A673 (cell line): Measurements from ENCODE around the gene PRKCA. TPM values are rescaled to one million over a fixed set of nuclear protein-coding genes. Genes with fewer than 3 reads are reported as not detected.
"Not testable (repeated sequence)": the region's sequence is repeated elsewhere in the genome, so short reads cannot be mapped to it uniquely, and the experiment has no call there.

Source experiments
- BruUV-seq: library from RNA; stranded (reverse); fragments of 400-500 nt; replicated peaks from 2 replicates; lab custom pipeline; 2021; lab: Mats Ljungman, UMichigan
- CTCF ChIA-PET: fragments of 300-600 bp; sonication (Branson Sonifier 250); formaldehyde crosslinking; loops from one replicate; lab custom pipeline; 2022; ENCODE audit warnings: antibody characterized with exemption; lab: Charles Lee
- POLR2A ChIA-PET: fragments of 300-600 bp; sonication (Branson Sonifier 250); formaldehyde crosslinking; loops from one replicate; lab custom pipeline; 2022; ENCODE audit warnings: antibody characterized with exemption; ENCODE audit not compliant: low non-redundant PET; lab: Charles Lee
- DNase-seq: peaks from one replicate; pipeline ENCODE4 v3.0.0-alpha.2; 2015; ENCODE audit warnings: low spot score
- H3K27ac ChIP-seq: fragments of 200-600 bp; sonication (generic); 2 replicates; pipeline ENCODE4 v1.5.1; 2016; ENCODE audit warnings: mixed run types, low read depth, mild to moderate bottlenecking, mixed read lengths, antibody characterized with exemption, low read length; ENCODE audit not compliant: poor library complexity, severe bottlenecking
- H3K27me3 ChIP-seq: fragments of 200-600 bp; sonication (generic); replicated peaks from 2 replicates; pipeline ENCODE4 v1.6.1; 2017; ENCODE audit warnings: mixed run types, low read depth, mild to moderate bottlenecking, mixed read lengths, antibody characterized with exemption, low read length; ENCODE audit not compliant: insufficient read depth, poor library complexity
- H3K36me3 ChIP-seq: fragments of 200-600 bp; sonication (generic); 2 replicates; pipeline ENCODE4 v1.6.1; 2016; ENCODE audit warnings: mixed run types, mild to moderate bottlenecking, mixed read lengths, antibody characterized with exemption, low read length; ENCODE audit not compliant: insufficient read depth, poor library complexity, severe bottlenecking
- H3K4me1 ChIP-seq: fragments of 200-600 bp; sonication (generic); 2 replicates; pipeline ENCODE4 v1.6.1; 2017; ENCODE audit warnings: mixed run types, mild to moderate bottlenecking, mixed read lengths, antibody characterized with exemption, low read length; ENCODE audit not compliant: insufficient read depth, poor library complexity, severe bottlenecking
- H3K4me3 ChIP-seq: fragments of 200-600 bp; sonication (generic); 2 replicates; pipeline ENCODE4 v1.5.1; 2016; ENCODE audit warnings: low read depth, mixed run types, mild to moderate bottlenecking, mixed read lengths, low read length; ENCODE audit not compliant: poor library complexity, severe bottlenecking
- H3K9me3 ChIP-seq: fragments of 200-600 bp; sonication (generic); 2 replicates; pipeline ENCODE4 v1.6.1; 2016; ENCODE audit warnings: mixed run types, low read depth, mild to moderate bottlenecking, mixed read lengths, antibody characterized with exemption, low read length; ENCODE audit not compliant: poor library complexity, severe bottlenecking
- CTCF ChIP-seq: fragments of 300-800, 200-600 bp; sonication (generic); conservative IDR thresholded peaks from 2 replicates; pipeline ENCODE4 v1.5.1; 2017; ENCODE audit warnings: low read depth, mild to moderate bottlenecking, antibody characterized with exemption, low read length, moderate library complexity, mixed read lengths
- EZH2 ChIP-seq: fragments of 200-600 bp; sonication (generic); IDR thresholded peaks from 2 replicates; pipeline ENCODE4 v1.6.1; 2017; ENCODE audit warnings: borderline replicate concordance, low read depth, mild to moderate bottlenecking, mixed read lengths, antibody characterized with exemption, low read length; ENCODE audit not compliant: poor library complexity, severe bottlenecking
- intact Hi-C: fragments of 100-400 bp; cut with micrococcal nuclease; formaldehyde crosslinking; loops from one replicate; pipeline ENCODE4 v1.10.0; 2022; ENCODE audit not compliant: unreplicated experiment
- total RNA-seq: library from RNA; stranded (reverse); gene quantifications from 2 replicates; pipeline ENCODE4 v1.2.3, GENCODE V29; 2021

The PRKCA gene
- total RNA-seq, 1 experiment from 2014 or later = 16.3 TPM

- H3K4me3 ChIP-seq = no peak overlapping the region
- CTCF ChIA-PET = no interaction called here
- no peak overlapping the region for H3K27ac ChIP-seq
- intact Hi-C loops = loop anchor here (10.0 kb wide), 1 partner anchor 56 kb away; no protein-coding TSS in a partner anchor
- H3K36me3 ChIP-seq = no peaks in the 10 kb centered on the region
- no peak for DNase-seq
- H3K4me1 ChIP-seq = peaks cover 19% of the 10 kb centered on the region
- TF ChIP-seq EZH2 (no peak), CTCF (no peak)
- POLR2A ChIA-PET = no interaction called here
- no TSS peak for BruUV-seq
- no peaks in the 10 kb centered on the region for H3K9me3 ChIP-seq
- H3K27me3 ChIP-seq = no peaks in the 10 kb centered on the region
Measured at GRCh38 chr17:66488864-66489263, 186.5 kb downstream of the PRKCA start.

DNA sequence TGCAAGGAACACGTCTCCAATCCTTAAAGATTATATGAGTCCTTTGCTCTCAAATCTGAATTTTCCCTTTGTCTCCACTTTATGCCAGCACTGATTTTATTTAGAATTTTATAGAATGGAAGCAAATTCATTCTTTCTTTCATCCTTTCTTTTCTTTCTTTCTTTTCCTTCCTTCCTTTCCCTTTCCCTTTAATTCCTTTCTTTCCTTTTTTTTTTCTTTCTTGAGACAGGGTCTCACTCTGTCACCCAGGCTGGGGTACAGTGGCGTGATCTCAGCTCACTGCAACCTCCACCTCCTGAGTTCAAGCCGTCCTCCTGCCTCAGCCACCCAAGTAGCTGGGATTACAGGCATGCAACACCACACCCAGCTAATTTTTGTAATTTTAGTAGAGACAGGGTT, 187.2 kb downstream of the PRKCA start:
- CTCF ChIA-PET, DNase-seq, BruUV-seq: not testable (repeated sequence)

DNA sequence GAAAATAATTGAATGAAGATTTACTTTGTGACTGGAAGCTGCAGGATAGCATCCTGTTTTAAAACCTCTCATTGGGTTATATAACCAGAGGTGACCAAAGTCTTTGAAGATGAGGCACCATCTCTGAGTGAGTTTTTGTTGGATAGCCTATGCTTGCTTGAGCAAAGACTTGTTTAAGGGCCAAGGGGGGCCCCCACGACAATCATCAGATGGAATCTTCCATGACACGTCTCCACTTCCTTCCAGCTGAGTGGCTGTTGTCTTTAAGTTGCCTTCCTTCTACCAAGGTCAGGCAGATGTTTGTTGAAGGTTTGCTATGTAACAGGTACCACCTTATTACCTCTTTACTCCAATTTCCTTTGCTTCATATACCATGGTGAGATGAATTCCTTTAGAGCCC, 188.8 kb downstream of the PRKCA start:
- Histone ChIP-seq H3K4me1 (peaks cover 31% of the 10 kb centered on the region), H3K36me3 (no peaks in the 10 kb centered on the region), H3K27me3 (no peaks in the 10 kb centered on the region), H3K27ac (no peak overlapping the region), H3K4me3 (no peak overlapping the region), H3K9me3 (no peaks in the 10 kb centered on the region)
- no peak for TF ChIP-seq CTCF
- TF ChIP-seq EZH2 = no peak
- ChIA-PET CTCF (no interaction called here), POLR2A (no interaction called here)
- no TSS peak for BruUV-seq
- intact Hi-C loops = no loop called here
- DNase-seq = peak; percentile 44

More for the DNA sequence above, 187.2 kb downstream of the PRKCA start:
- H3K4me3 ChIP-seq, H3K36me3 ChIP-seq, H3K27me3 ChIP-seq, H3K27ac ChIP-seq, H3K9me3 ChIP-seq, POLR2A ChIA-PET: not testable (repeated sequence)
- H3K4me1 ChIP-seq = peaks cover 26% of the 10 kb centered on the region
- intact Hi-C loops = loop anchor here (10.0 kb wide), 1 partner anchor 55 kb away; no protein-coding TSS in a partner anchor

GRCh38 chr17:66491665-66492064, 189.3 kb downstream of the PRKCA start:
- no peak overlapping the region for H3K4me3 ChIP-seq
- H3K27me3 ChIP-seq = no peaks in the 10 kb centered on the region
- no peak for DNase-seq
- no peaks in the 10 kb centered on the region for H3K9me3 ChIP-seq
- no peaks in the 10 kb centered on the region for H3K36me3 ChIP-seq
- H3K27ac ChIP-seq = no peak overlapping the region
- intact Hi-C loops = no loop called here
- no peak for TF ChIP-seq EZH2
- no peak for TF ChIP-seq CTCF
- ChIA-PET CTCF (no interaction called here), POLR2A (no interaction called here)
- no TSS peak for BruUV-seq
- H3K4me1 ChIP-seq = peaks cover 31% of the 10 kb centered on the region
